HCT116 (cell line): ENCODE data around the gene RXRA. TPM values are rescaled to one million over a fixed set of nuclear protein-coding genes. Genes with fewer than 3 reads are reported as not detected.

Source experiments
- ATAC-seq: fragments of 200-7000 bp; cut with Tn5 transposase; 2 replicates; pipeline ENCODE4 v1.9.1; 2020; ENCODE audit warnings: mild to moderate bottlenecking, moderate library complexity
- BruUV-seq: library from RNA; stranded (reverse); fragments of 400-500 nt; replicated peaks from 2 replicates; lab custom pipeline; 2021; lab: Mats Ljungman, UMichigan
- CTCF ChIA-PET: fragments of 300-600 bp; sonication (Branson Sonifier 250); formaldehyde crosslinking; loops from one replicate; lab custom pipeline; 2021; ENCODE audit warnings: antibody characterized with exemption; lab: Charles Lee
- POLR2A ChIA-PET: fragments of 300-600, 350-600 bp; sonication (Branson Sonifier 250); formaldehyde crosslinking; loops from one replicate; lab custom pipeline; 2021; ENCODE audit warnings: antibody characterized with exemption; lab: Charles Lee
- RAD21 ChIA-PET, 2 experiments: fragments of 300-600 bp; sonication (Branson Sonifier 250); formaldehyde crosslinking; loops; one replicate each; lab custom pipeline; 2023; ENCODE audit warnings: low total read pairs in 2 of 2; ENCODE audit not compliant: uncharacterized antibody in 2 of 2, unreplicated experiment in 2 of 2, low non-redundant PET in 1 of 2; lab: Charles Lee
- DNase-seq: peaks from one replicate; pipeline ENCODE4 v3.0.0-alpha.2; 2010; ENCODE audit warnings: low read depth, low spot score
- H2AFZ ChIP-seq: fragments of 200-600 bp; shearing (Covaris generic), sonication (generic); 2 replicates; pipeline ENCODE4 v1.6.1; 2017; ENCODE audit warnings: low read depth, mixed run types, mixed read lengths, antibody characterized with exemption, low read length; ENCODE audit not compliant: poor library complexity, severe bottlenecking
- H3K27ac ChIP-seq: 2 replicates; pipeline ENCODE4 v1.5.1; 2012; ENCODE audit warnings: low read depth, low read length
- H3K27me3 ChIP-seq: fragments of 200-600 bp; sonication (generic); 2 replicates; pipeline ENCODE4 v1.6.1; 2016; ENCODE audit warnings: mixed run types, low read length, mixed read lengths; ENCODE audit not compliant: insufficient read depth
- H3K36me3 ChIP-seq, 2 experiments: fragments of 200-500 bp in 1 of 2; fragments of 200-600 bp in 1 of 2; sonication (Bioruptor generic) in 1 of 2; sonication (generic) in 1 of 2; 2 replicates each; pipeline versions ENCODE4 v1.5.1 to v1.6.1; 2014 to 2016; ENCODE audit warnings: low read length in 2 of 2, inconsistent platforms in 1 of 2, mixed read lengths in 1 of 2, mixed run types in 1 of 2; ENCODE audit not compliant: insufficient read depth in 2 of 2, control insufficient read depth in 1 of 2
- H3K4me1 ChIP-seq, 2 experiments: fragments of 200-600 bp in 1 of 2; sonication (generic) in 1 of 2; 2 replicates each; pipeline versions ENCODE4 v1.5.1 to v1.6.1; 2012 to 2017; ENCODE audit warnings: low read length in 2 of 2, inconsistent platforms in 1 of 2, mild to moderate bottlenecking in 1 of 2, mixed read lengths in 1 of 2, mixed run types in 1 of 2, moderate library complexity in 1 of 2; ENCODE audit not compliant: insufficient read depth in 2 of 2, control insufficient read depth in 1 of 2
- H3K4me2 ChIP-seq: fragments of 200-600 bp; sonication (generic); 2 replicates; pipeline ENCODE4 v1.6.1; 2017; ENCODE audit warnings: mixed run types, low read length, mixed read lengths
- H3K4me3 ChIP-seq, 2 experiments: fragments of 200-600 bp in 1 of 2; sonication (generic) in 1 of 2; replicated peaks in 1 of 2; 2 replicates each; pipeline ENCODE4 v1.5.1; 2011 to 2016; ENCODE audit warnings: low read length in 2 of 2, control low read depth in 1 of 2, low read depth in 1 of 2, mild to moderate bottlenecking in 1 of 2, mixed read lengths in 1 of 2, mixed run types in 1 of 2
- H3K79me2 ChIP-seq: fragments of 200-600 bp; sonication (generic); 2 replicates; pipeline ENCODE4 v1.6.1; 2017; ENCODE audit warnings: mild to moderate bottlenecking, mixed run types, low read length, moderate library complexity, mixed read lengths; ENCODE audit not compliant: insufficient read depth
- H3K9ac ChIP-seq: fragments of 200-600 bp; sonication (generic); 2 replicates; pipeline ENCODE4 v1.6.1; 2016; ENCODE audit warnings: low read length, mixed read lengths
- H3K9me2 ChIP-seq: fragments of 200-600 bp; sonication (generic), shearing (Covaris generic); 2 replicates; pipeline ENCODE4 v1.6.1; 2017; ENCODE audit warnings: mixed run types, mild to moderate bottlenecking, moderate library complexity; ENCODE audit not compliant: insufficient read depth
- H3K9me3 ChIP-seq, 2 experiments: fragments of 200-500 bp in 1 of 2; fragments of 200-600 bp in 1 of 2; sonication (Bioruptor generic) in 1 of 2; sonication (generic) in 1 of 2; 2 replicates each; pipeline ENCODE4 v1.6.1; 2014 to 2017; ENCODE audit warnings: low read length in 2 of 2, mixed read lengths in 2 of 2, inconsistent platforms in 1 of 2, low read depth in 1 of 2, mild to moderate bottlenecking in 1 of 2, mixed run types in 1 of 2, moderate library complexity in 1 of 2; ENCODE audit not compliant: control insufficient read depth in 1 of 2, insufficient read depth in 1 of 2
- H4K20me1 ChIP-seq: fragments of 200-600 bp; sonication (generic), shearing (Covaris generic); 2 replicates; pipeline ENCODE4 v1.6.1; 2017; ENCODE audit warnings: mixed run types, mild to moderate bottlenecking, moderate library complexity; ENCODE audit not compliant: insufficient read depth
- CBX3 ChIP-seq: IDR thresholded peaks from 2 replicates; pipeline ENCODE4 v1.6.1; 2012; ENCODE audit warnings: low read depth
- CEBPB ChIP-seq: IDR thresholded peaks from 2 replicates; pipeline ENCODE4 v1.6.1; 2012; ENCODE audit warnings: low read depth
- EZH2 ChIP-seq: fragments of 200-600 bp; sonication (generic); IDR thresholded peaks from 2 replicates; pipeline ENCODE4 v1.6.1; 2017; ENCODE audit warnings: antibody characterized with exemption, mixed run types
- EZH2phosphoT487 ChIP-seq: fragments of 200-600 bp; IDR thresholded peaks from 2 replicates; pipeline ENCODE4 v1.6.1; 2018; ENCODE audit warnings: antibody characterized with exemption, borderline replicate concordance
- POLR2A ChIP-seq: IDR thresholded peaks from 2 replicates; pipeline ENCODE4 v1.7.0; 2011; ENCODE audit warnings: borderline replicate concordance; ENCODE audit not compliant: insufficient read depth, insufficient read length; ENCODE audit errors: extremely low read depth
- POLR2AphosphoS5 ChIP-seq: IDR thresholded peaks from 2 replicates; pipeline ENCODE4 v1.6.1; 2011; ENCODE audit warnings: mild to moderate bottlenecking, low read depth, low read length, moderate library complexity
- RAD21 ChIP-seq: IDR thresholded peaks from 2 replicates; pipeline ENCODE4 v1.6.1; 2012; ENCODE audit warnings: low read depth, mild to moderate bottlenecking
- SP1 ChIP-seq: IDR thresholded peaks from 2 replicates; pipeline ENCODE4 v1.6.1; 2012; ENCODE audit warnings: low read depth
- TCF7L2 ChIP-seq: IDR thresholded peaks from 2 replicates; pipeline ENCODE4 v1.7.0; 2011; ENCODE audit warnings: borderline replicate concordance, inconsistent platforms; ENCODE audit not compliant: insufficient read depth, insufficient read length; ENCODE audit errors: extremely low read depth
- YY1 ChIP-seq: IDR thresholded peaks from 2 replicates; pipeline ENCODE4 v1.6.1; 2011; ENCODE audit warnings: low read length, low read depth, moderate library complexity, mild to moderate bottlenecking; ENCODE audit not compliant: insufficient replicate concordance; ENCODE audit errors: extremely low read depth
- intact Hi-C: fragments of 100-400 bp; cut with micrococcal nuclease; formaldehyde crosslinking; loops from 2 replicates; pipeline ENCODE4 v1.10.0; 2022
- total RNA-seq: library from RNA; stranded (reverse); gene quantifications from one replicate; pipeline ENCODE4 v1.2.1, GENCODE V29; 2021; ENCODE audit not compliant: unreplicated experiment
- TF ChIP-seq, protein P1 (sequence below): IDR thresholded peaks from 2 replicates; pipeline ENCODE4 v1.6.1; 2012
- TF ChIP-seq, protein P2 (sequence below), 3 experiments: fragments of 200-600 bp in 1 of 3; sonication (generic) in 1 of 3; IDR thresholded peaks in 2 of 3; conservative IDR thresholded peaks in 1 of 3; 2 replicates each; pipeline ENCODE4 v1.5.1; 2012 to 2017; ENCODE audit warnings: low read depth in 2 of 3, low read length in 2 of 3, antibody characterized with exemption in 1 of 3, borderline replicate concordance in 1 of 3, control low read depth in 1 of 3, mild to moderate bottlenecking in 1 of 3, mixed read lengths in 1 of 3, mixed run types in 1 of 3, moderate library complexity in 1 of 3; ENCODE audit not compliant: insufficient read depth in 1 of 3
- TF ChIP-seq, protein P3 (sequence below): IDR thresholded peaks from 2 replicates; pipeline ENCODE4 v1.6.1; 2012

Gene RXRA
- total RNA-seq, 1 experiment from 2014 or later = 43.9 TPM

DNA sequence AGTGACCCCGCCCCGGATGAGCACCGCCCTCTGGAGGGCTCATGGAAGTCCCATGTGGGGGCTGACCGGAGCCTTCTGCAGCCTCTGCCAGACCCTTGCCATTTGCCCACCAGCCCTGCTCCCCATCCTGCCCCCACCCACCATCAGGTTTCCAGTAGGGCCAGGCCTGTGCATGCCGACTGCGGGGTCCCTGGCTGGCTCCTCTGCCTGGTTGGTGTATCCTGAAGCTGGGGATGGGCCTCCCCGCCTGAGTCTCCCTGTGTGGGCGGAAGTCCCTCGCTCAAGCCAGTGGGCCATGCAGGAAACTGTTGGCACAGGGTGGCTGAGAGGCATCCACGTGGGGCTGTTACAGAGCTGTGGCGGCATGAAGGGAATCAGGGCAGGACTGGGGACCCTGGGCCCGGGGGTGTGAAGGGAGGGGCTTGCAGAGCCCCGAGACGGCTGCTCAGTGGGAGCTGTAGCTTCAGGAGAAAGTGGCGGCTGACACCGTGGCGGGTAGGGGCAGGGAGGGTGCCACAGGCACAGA lies 88.7 kb downstream of the RXRA start:
- BruUV-seq = no TSS peak
- Histone ChIP-seq H3K36me3 (no peaks in the 10 kb centered on the region), H3K27ac (peak overlapping the region; percentile 83; the same call in 1 of the 2 replicates), H3K27me3 (no peaks in the 10 kb centered on the region), H3K9ac (no peak overlapping the region), H3K9me2 (no peaks in the 10 kb centered on the region), H3K9me3 (no peaks in the 10 kb centered on the region), H2AFZ (no peak overlapping the region), H3K4me1 (peaks cover 31 to 40% of the 10 kb centered on the region in 2 experiments)
- intact Hi-C loops = no loop called here
- CTCF ChIA-PET = no interaction called here
- RAD21 ChIA-PET = no interaction called here
- POLR2A ChIA-PET = no interaction called here
- DNase-seq (no peak), ATAC-seq (no peak)
- TF ChIP-seq TCF7L2 (no peak), CBX3 (no peak), CEBPB (no peak)
- TF ChIP-seq, protein P1, sequence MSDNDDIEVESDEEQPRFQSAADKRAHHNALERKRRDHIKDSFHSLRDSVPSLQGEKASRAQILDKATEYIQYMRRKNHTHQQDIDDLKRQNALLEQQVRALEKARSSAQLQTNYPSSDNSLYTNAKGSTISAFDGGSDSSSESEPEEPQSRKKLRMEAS = no peak
- TF ChIP-seq, all 23 proteins: peak for 0
- Histone ChIP-seq H3K79me2 (no peaks in the 10 kb centered on the region), H3K4me2 (peak overlapping the region; percentile 71; the same call in 1 of the 2 replicates), H3K4me3 (no peak overlapping the region), H4K20me1 (no peaks in the 10 kb centered on the region)

DNA sequence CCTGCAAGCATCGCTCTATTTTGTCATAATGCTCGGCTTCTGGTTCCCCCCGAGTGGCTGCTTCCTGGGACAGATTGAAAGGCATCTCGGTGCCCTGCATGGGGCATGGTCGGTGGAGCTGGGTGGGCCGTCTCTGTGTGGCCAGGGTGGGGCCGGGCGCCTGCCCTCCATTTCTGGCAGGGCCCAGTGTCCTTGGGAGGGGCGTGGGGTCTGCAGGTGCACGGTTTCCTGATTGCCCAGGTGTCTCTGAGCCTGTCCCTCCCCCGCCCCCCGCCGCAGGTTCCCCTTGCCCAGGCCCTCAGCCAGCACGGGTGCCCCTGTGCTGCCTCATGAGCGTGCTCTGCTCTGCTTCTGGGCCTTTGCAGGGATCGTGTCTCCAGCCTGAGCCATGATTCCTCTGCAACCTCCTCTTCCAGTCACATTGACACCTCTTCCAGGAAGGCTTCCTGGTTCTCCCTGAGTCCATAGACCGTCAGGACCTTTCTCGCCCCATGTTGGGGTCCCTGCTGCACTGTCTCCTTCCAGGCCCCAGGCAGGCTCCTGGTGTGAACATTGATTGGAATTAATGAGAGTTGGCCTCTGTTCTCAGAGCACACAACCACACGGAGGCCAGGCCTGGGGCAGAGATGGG lies 90.2 kb downstream of the RXRA start:
- no peaks in the 10 kb centered on the region for H3K9me3 ChIP-seq
- intact Hi-C loops = no loop called here
- no peak overlapping the region for H3K4me2 ChIP-seq
- no peaks in the 10 kb centered on the region for H3K27me3 ChIP-seq
- H3K9ac ChIP-seq = no peak overlapping the region
- DNase-seq (no peak), ATAC-seq (no peak)
- no peak overlapping the region for H3K27ac ChIP-seq
- H3K79me2 ChIP-seq = no peaks in the 10 kb centered on the region
- no peaks in the 10 kb centered on the region; a peak in 1 of 4 replicates for H3K36me3 ChIP-seq
- H3K4me1 ChIP-seq = peaks cover 31 to 36% of the 10 kb centered on the region in 2 experiments
- no peaks in the 10 kb centered on the region for H4K20me1 ChIP-seq
- CTCF ChIA-PET = no interaction called here
- RAD21 ChIA-PET = no interaction called here
- TF ChIP-seq RAD21 (no peak), EZH2 (no peak), POLR2AphosphoS5 (no peak), YY1 (no peak), POLR2A (no peak), SP1 (no peak), EZH2phosphoT487 (no peak), TCF7L2 (no peak)
- TF ChIP-seq, protein P2, sequence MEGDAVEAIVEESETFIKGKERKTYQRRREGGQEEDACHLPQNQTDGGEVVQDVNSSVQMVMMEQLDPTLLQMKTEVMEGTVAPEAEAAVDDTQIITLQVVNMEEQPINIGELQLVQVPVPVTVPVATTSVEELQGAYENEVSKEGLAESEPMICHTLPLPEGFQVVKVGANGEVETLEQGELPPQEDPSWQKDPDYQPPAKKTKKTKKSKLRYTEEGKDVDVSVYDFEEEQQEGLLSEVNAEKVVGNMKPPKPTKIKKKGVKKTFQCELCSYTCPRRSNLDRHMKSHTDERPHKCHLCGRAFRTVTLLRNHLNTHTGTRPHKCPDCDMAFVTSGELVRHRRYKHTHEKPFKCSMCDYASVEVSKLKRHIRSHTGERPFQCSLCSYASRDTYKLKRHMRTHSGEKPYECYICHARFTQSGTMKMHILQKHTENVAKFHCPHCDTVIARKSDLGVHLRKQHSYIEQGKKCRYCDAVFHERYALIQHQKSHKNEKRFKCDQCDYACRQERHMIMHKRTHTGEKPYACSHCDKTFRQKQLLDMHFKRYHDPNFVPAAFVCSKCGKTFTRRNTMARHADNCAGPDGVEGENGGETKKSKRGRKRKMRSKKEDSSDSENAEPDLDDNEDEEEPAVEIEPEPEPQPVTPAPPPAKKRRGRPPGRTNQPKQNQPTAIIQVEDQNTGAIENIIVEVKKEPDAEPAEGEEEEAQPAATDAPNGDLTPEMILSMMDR (IDR thresholded peaks at IDR 0.05 in 2 of 3, conservative IDR thresholded peaks at IDR 0.05 in 1 of 3; ENCODE audit: borderline replicate concordance in 1 of 3, insufficient read depth in 1 of 3, low read depth in 2 of 3, low read length in 2 of 3) = no peak
- TF ChIP-seq, protein P3, sequence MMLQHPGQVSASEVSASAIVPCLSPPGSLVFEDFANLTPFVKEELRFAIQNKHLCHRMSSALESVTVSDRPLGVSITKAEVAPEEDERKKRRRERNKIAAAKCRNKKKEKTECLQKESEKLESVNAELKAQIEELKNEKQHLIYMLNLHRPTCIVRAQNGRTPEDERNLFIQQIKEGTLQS = no peak
- BruUV-seq = no TSS peak
- POLR2A ChIA-PET = no interaction called here
- no peak overlapping the region for H2AFZ ChIP-seq
- H3K9me2 ChIP-seq = no peaks in the 10 kb centered on the region
- no peak overlapping the region for H3K4me3 ChIP-seq
